Keratinocyte (primary cell): Measurements from ENCODE around the gene ILKAP. TPM values are rescaled to one million over a fixed set of nuclear protein-coding genes. Genes with fewer than 3 reads are reported as not detected.

ENCODE experiments used
- DNase-seq: peaks from one replicate; pipeline ENCODE4 v3.0.0-alpha.2; 2011; ENCODE audit warnings: low read depth, missing footprints, low spot score
- FAIRE-seq: peaks from 2 replicates; lab custom pipeline; 2011; peaks lifted over from hg19 to GRCh38; lab: Jason Lieb, UNC
- H2AFZ ChIP-seq: 2 replicates; pipeline ENCODE4 v1.6.0; 2012; ENCODE audit warnings: low read length, control low read depth, inconsistent platforms; ENCODE audit not compliant: control insufficient read depth
- H3K27ac ChIP-seq: 2 replicates; pipeline ENCODE4 v1.5.1; 2011; ENCODE audit warnings: low read length; ENCODE audit not compliant: control insufficient read depth, insufficient read depth
- H3K27me3 ChIP-seq: 3 replicates; pipeline ENCODE4 v1.6.0; 2011; ENCODE audit warnings: low read length; ENCODE audit not compliant: control insufficient read depth, insufficient read depth; ENCODE audit errors: extremely low read depth
- H3K36me3 ChIP-seq, 2 experiments: 2 replicates in 1 of 2; 3 replicates in 1 of 2; pipeline ENCODE4 v1.5.1; 2011; ENCODE audit warnings: low read length in 2 of 2, mild to moderate bottlenecking in 1 of 2; ENCODE audit not compliant: control insufficient read depth in 2 of 2, insufficient read depth in 2 of 2; ENCODE audit errors: extremely low read depth in 1 of 2
- H3K4me1 ChIP-seq: 3 replicates; pipeline ENCODE4 v1.5.1; 2011; ENCODE audit warnings: low read length; ENCODE audit not compliant: control insufficient read depth, insufficient read depth; ENCODE audit errors: extremely low read depth
- H3K4me2 ChIP-seq: 3 replicates; pipeline ENCODE4 v1.6.0; 2011; ENCODE audit warnings: low read depth, low read length; ENCODE audit not compliant: control insufficient read depth, insufficient read depth; ENCODE audit errors: extremely low read depth
- H3K4me3 ChIP-seq, 3 experiments: fragments of 200-600 bp in 1 of 3; sonication (generic) in 1 of 3; 2 replicates in 2 of 3; 3 replicates in 1 of 3; pipeline ENCODE4 v1.5.1; 2011 to 2016; ENCODE audit warnings: low read length in 3 of 3, mild to moderate bottlenecking in 3 of 3, control low read depth in 2 of 3, inconsistent platforms in 1 of 3, low read depth in 1 of 3, mixed read lengths in 1 of 3, mixed run types in 1 of 3, moderate library complexity in 1 of 3; ENCODE audit not compliant: control insufficient read depth in 2 of 3, insufficient read depth in 2 of 3; ENCODE audit errors: extremely low read depth in 1 of 3
- H3K79me2 ChIP-seq: 2 replicates; pipeline ENCODE4 v1.6.0; 2012; ENCODE audit warnings: low read length; ENCODE audit not compliant: control insufficient read depth, insufficient read depth
- H3K9ac ChIP-seq: 3 replicates; pipeline ENCODE4 v1.6.0; 2011; ENCODE audit warnings: low read length; ENCODE audit not compliant: control insufficient read depth, insufficient read depth; ENCODE audit errors: extremely low read depth
- H3K9me1 ChIP-seq: 3 replicates; pipeline ENCODE4 v1.6.0; 2011; ENCODE audit warnings: low read length; ENCODE audit not compliant: control insufficient read depth, insufficient read depth; ENCODE audit errors: extremely low read depth
- H3K9me3 ChIP-seq: 2 replicates; pipeline ENCODE4 v1.5.1; 2012; ENCODE audit warnings: low read depth, low read length; ENCODE audit not compliant: control insufficient read depth
- H4K20me1 ChIP-seq: 3 replicates; pipeline ENCODE4 v1.6.0; 2011; ENCODE audit warnings: low read length; ENCODE audit not compliant: control insufficient read depth, insufficient read depth; ENCODE audit errors: extremely low read depth
- CTCF ChIP-seq, 3 experiments: IDR thresholded peaks in 1 of 3; conservative IDR thresholded peaks in 1 of 3; optimal IDR thresholded peaks in 1 of 3; 2 replicates in 2 of 3; 3 replicates in 1 of 3; pipeline versions ENCODE3 to v1.5.1; 2011; ENCODE audit warnings: low read length in 3 of 3, mild to moderate bottlenecking in 3 of 3, moderate library complexity in 2 of 3, control low read depth in 1 of 3, inconsistent platforms in 1 of 3; ENCODE audit not compliant: insufficient read depth in 2 of 3; ENCODE audit errors: extremely low read depth in 1 of 3
- EZH2 ChIP-seq: IDR thresholded peaks from one replicate; pipeline ENCODE4 v1.6.1; 2012; ENCODE audit warnings: inconsistent platforms, mild to moderate bottlenecking, low read length, moderate library complexity
- dilution Hi-C: fragments of 300-500 bp; cut with MboI; formaldehyde crosslinking; loops from one replicate; pipeline ENCODE4 v1.7.0; 2020; ENCODE audit warnings: low sequenced_read_pairs; ENCODE audit not compliant: extremely low pct_ligation_motif_present
- polyA plus RNA-seq, 5 experiments: library from polyadenylated mRNA; depleted of rRNA in 3 of 5; stranded (reverse) in 3 of 5; stranded (forward) in 1 of 5; unstranded in 1 of 5; fragments of >200 nt; gene quantifications; 1 replicate in 1 of 5; 2 replicates in 3 of 5; 3 replicates in 1 of 5; pipeline versions ENCODE4 v1.2.1 to v1.2.3, GENCODE V29; 2011 to 2012; ENCODE audit warnings: missing spikeins in 2 of 5, low read depth in 1 of 5, low replicate concordance in 1 of 5

The ILKAP gene
- polyA plus RNA-seq, 1 donor (not counting 4 experiments of a cell fraction or from before 2014, with no cell fraction given) = 39.1 TPM

DNA sequence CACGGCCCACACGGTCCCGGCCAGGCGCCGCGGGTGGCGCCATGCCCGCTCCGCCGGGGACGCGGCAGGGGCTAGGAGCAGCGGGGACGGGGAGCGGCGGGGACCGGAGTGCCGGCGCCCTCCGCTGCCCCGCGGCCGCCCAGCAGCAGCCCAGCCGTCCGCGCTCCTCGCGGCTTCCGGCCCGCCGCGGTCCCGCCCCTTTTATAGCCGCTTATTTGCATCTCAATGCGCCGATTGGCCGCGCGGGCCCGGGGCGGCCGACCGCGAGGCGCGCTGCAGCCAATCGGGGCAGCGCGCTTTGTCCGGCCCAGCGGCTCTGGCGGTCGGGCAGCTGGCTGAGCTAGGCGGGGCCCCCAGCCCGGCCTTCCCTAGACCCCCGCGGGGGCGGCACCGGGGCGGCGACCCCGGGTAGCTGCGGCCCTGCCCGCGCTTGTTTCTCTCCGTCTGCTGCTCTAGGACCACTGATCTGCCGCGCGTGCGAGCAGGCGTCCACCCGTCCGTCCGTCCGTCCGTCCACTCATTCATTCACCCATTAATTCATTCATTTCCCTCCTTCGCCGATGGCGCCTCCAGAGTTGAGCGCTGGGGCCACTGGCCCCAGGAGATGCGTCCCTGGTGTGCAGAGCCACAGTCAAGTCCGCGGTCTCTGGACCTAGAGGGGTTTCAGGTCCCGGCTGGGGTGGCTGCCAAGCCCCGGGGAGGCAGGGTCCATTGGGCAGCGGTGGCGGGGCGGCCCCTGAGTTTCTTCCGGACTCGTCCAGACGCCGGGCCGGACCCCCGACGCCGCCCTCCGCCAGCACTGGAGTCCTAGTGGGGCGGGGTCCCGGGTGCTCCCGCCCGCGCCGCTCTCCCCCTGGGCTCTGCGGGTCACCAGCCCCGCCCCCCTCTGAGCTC lies 36.6 kb upstream of the ILKAP start, which contains the start of gene HES6:
TSS of gene HES6 (minus strand) at position 176 of the 894 bp plus-strand sequence. CDS start at position 43, 133 bp downstream.
- Histone ChIP-seq H3K27me3 (peaks cover 47% of the 10 kb centered on the region), H3K4me2 (peak within 1 kb of the TSS; percentile 71), H3K9ac (no peak within 1 kb of the TSS), H3K4me3 (peak within 1 kb of the TSS; percentile 39 to 57 (median 49)), H3K36me3 (no peaks in the 10 kb centered on the region), H3K4me1 (no peaks in the 10 kb centered on the region), H3K27ac (no peak within 1 kb of the TSS), H2AFZ (peak within 1 kb of the TSS; percentile 63), H3K79me2 (no peaks in the 10 kb centered on the region), H3K9me3 (no peaks in the 10 kb centered on the region), H3K9me1 (no peaks in the 10 kb centered on the region), H4K20me1 (no peaks in the 10 kb centered on the region)
- TF ChIP-seq EZH2 (peak; percentile 53), CTCF (optimal IDR thresholded peaks at IDR 0.05 in 1 of 3, IDR thresholded peaks at IDR 0.05 in 1 of 3, conservative IDR thresholded peaks at IDR 0.05 in 1 of 3; ENCODE audit: extremely low read depth in 1 of 3, insufficient read depth in 2 of 3, low read length in 3 of 3) (peak in 1 of 3 experiments; percentile 10)
- FAIRE-seq = no peak
- dilution Hi-C loops = no loop called here
- no peak for DNase-seq

DNA sequence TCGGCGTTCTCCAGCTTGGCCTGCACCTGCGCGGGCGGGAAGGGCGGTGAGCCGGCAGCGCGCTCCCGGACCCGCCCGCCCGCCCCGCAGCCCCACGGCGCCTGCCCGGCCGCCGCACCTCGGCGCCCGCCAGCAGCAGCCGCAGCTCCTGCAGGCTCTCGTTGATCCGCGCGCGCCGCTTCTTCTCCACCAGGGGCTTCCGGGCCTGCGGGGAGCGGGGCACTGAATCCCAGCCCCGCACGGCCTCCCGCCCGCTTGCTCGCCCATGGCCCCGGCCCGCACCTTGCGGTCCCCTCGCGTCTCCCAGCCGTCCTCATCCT lies 36.0 kb upstream of the ILKAP start:
- peaks cover 47% of the 10 kb centered on the region for H3K27me3 ChIP-seq
- no peaks in the 10 kb centered on the region for H4K20me1 ChIP-seq
- no peak for TF ChIP-seq CTCF (optimal IDR thresholded peaks at IDR 0.05 in 1 of 3, IDR thresholded peaks at IDR 0.05 in 1 of 3, conservative IDR thresholded peaks at IDR 0.05 in 1 of 3; ENCODE audit: extremely low read depth in 1 of 3, insufficient read depth in 2 of 3, low read length in 3 of 3)
- TF ChIP-seq EZH2 = no peak
- DNase-seq (no peak), FAIRE-seq (no peak)
- no peaks in the 10 kb centered on the region for H3K4me1 ChIP-seq
- no peak overlapping the region for H3K9ac ChIP-seq
- no peak overlapping the region for H3K27ac ChIP-seq
- peak overlapping the region; percentile 39 to 57 (median 46) for H3K4me3 ChIP-seq
- H3K36me3 ChIP-seq = no peaks in the 10 kb centered on the region
- peak overlapping the region; percentile 71 for H3K4me2 ChIP-seq
- peak overlapping the region; percentile 63 for H2AFZ ChIP-seq
- H3K79me2 ChIP-seq = no peaks in the 10 kb centered on the region
- H3K9me3 ChIP-seq = no peaks in the 10 kb centered on the region
- dilution Hi-C loops = no loop called here
- H3K9me1 ChIP-seq = no peaks in the 10 kb centered on the region
